ENCODE results near the gene TMEM170A.

DNA sequence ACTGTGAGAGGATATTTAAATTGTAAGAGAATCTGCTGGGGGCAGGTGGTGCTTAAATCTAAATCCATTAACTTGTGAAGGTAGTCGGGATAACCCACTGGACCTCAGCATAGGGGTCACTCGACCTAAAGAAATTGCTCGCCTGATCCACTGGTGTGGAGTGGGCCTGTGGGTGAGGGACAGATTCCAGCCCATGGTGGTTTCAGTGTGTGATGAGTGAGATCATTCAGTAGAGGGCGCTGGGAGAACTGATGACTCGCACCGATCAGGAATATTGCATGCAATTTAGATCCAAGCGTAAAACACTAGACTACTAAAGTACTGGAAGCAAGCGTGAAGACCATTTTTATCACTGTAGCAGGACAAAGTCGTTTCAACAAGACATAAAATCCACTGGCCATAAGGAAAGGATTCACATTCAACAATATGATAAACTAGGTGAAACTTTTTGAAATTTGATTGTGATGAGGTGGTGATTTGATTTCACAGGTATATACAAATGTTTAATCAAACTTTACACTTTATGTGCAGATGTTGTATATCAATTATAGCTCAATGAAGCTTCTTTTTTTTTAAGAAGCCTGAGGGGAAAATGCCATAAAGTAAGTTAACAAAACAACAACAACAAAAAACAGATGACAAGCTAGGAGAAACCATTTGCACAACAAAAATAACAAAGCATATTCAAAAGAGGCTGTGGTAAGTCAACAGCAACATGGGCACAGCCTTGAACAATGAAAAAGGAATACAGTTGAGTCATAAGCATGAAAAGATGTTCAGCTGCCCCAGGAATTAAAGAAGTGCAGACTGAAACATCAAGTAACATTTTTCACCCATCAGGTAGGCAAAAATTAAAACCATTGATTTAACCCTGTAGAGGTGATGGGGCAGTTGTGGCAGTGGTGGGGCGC is 7.5 kb upstream of the TMEM170A start:
- TF ChIP-seq GATA3 (IDR thresholded peaks at IDR 0.05; ENCODE audit: low read depth, low read length) (no peak), GATA2 (IDR thresholded peaks at IDR 0.05; ENCODE audit: low read depth, low read length) (no peak)
